Chondrocyte (in vitro differentiated cells): ENCODE data around the gene CCZ1B. TPM values are rescaled to one million over a fixed set of nuclear protein-coding genes. Genes with fewer than 3 reads are reported as not detected.
A peak's percentile ranks its signal among the peaks of the same experiment; 100 is the strongest.
"Not testable (repeated sequence)": the region's sequence is repeated elsewhere in the genome, so short reads cannot be mapped to it uniquely, and the experiment has no call there.

Source experiments
- DNase-seq: peaks from one replicate; pipeline ENCODE4 v3.0.0; 2021; ENCODE audit warnings: mixed read lengths, low spot score
- H3K27ac Mint-ChIP-seq: one replicate; pipeline ENCODE4 v1.8.0; 2021; ENCODE audit warnings: mild to moderate bottlenecking, moderate library complexity, mixed read lengths; ENCODE audit not compliant: unreplicated experiment
- H3K27me3 Mint-ChIP-seq: 2 replicates; pipeline ENCODE4 v1.8.0; 2021; ENCODE audit warnings: low read depth, mixed read lengths
- H3K36me3 Mint-ChIP-seq: 2 replicates; pipeline ENCODE4 v1.8.0; 2021; ENCODE audit warnings: low read depth, mixed read lengths
- H3K4me1 Mint-ChIP-seq: 2 replicates; pipeline ENCODE4 v1.8.0; 2021; ENCODE audit warnings: low read depth, mild to moderate bottlenecking, mixed read lengths
- H3K4me3 Mint-ChIP-seq: one replicate; pipeline ENCODE4 v1.8.0; 2021; ENCODE audit warnings: mild to moderate bottlenecking, moderate library complexity, mixed read lengths; ENCODE audit not compliant: unreplicated experiment
- H3K9me3 Mint-ChIP-seq: 2 replicates; pipeline ENCODE4 v1.8.0; 2021; ENCODE audit warnings: low read depth, mixed read lengths
- CTCF ChIP-seq: fragments of 200-600 bp; sonication (generic); IDR thresholded peaks from 2 replicates; pipeline ENCODE4 v1.5.0; 2021; ENCODE audit warnings: antibody characterized with exemption, mild to moderate bottlenecking, moderate library complexity
- long read RNA-seq: library from polyadenylated mRNA; stranded (forward); transcript quantifications from one replicate; pipeline ENCODE4 v2.0.0, GENCODE V29; 2021
- total RNA-seq: library from RNA; stranded (reverse); gene quantifications from 3 replicates; pipeline ENCODE4 v1.2.1, GENCODE V29; 2021

The CCZ1B gene
- 71.6 to 78.6 TPM (median 72.6 TPM) in 3 replicates for total RNA-seq
- long read RNA-seq, transcript CCZ1B-201 (15 exons, 2,885 nt), result major isoform, 39 of 45 reads
- long read RNA-seq, partial matches to known transcripts, result 2 of 45 reads
- long read RNA-seq, other reads (novel, unspliced or antisense), result 3 of 45 reads

GRCh38 chr7:6826151-6826550, at the start of gene CCZ1B:
Gene CCZ1B, minus strand, starts transcription at chr7:6826275. Its CDS starts 78 bp downstream, at chr7:6826197.
- H3K36me3 Mint-ChIP-seq, H3K4me1 Mint-ChIP-seq, DNase-seq, H3K9me3 Mint-ChIP-seq: not testable (repeated sequence)
- peak; percentile 62 for TF ChIP-seq CTCF
- Mint-ChIP-seq H3K4me3 (peak within 1 kb of the TSS; percentile 92), H3K27ac (peak within 1 kb of the TSS; percentile 93), H3K27me3 (peaks cover 13% of the 10 kb centered on the region)

GRCh38 chr7:6875022-6875421, 48.9 kb upstream of the CCZ1B start:
- DNase-seq, H3K4me3 Mint-ChIP-seq, H3K4me1 Mint-ChIP-seq, H3K27ac Mint-ChIP-seq, H3K9me3 Mint-ChIP-seq, H3K36me3 Mint-ChIP-seq: not testable (repeated sequence)
- peaks cover 25% of the 10 kb centered on the region for H3K27me3 Mint-ChIP-seq

- H3K36me3 Mint-ChIP-seq, H3K9me3 Mint-ChIP-seq, DNase-seq, H3K27ac Mint-ChIP-seq, H3K4me3 Mint-ChIP-seq, H3K4me1 Mint-ChIP-seq: not testable (repeated sequence)
- peaks cover 24% of the 10 kb centered on the region for H3K27me3 Mint-ChIP-seq
These were observed 46.3 kb upstream of the CCZ1B start for GRCh38 chr7:6872246-6872945.

- H3K27me3 Mint-ChIP-seq, result peaks cover 24% of the 10 kb centered on the region
- H3K9me3 Mint-ChIP-seq, H3K4me3 Mint-ChIP-seq, DNase-seq, H3K36me3 Mint-ChIP-seq, H3K4me1 Mint-ChIP-seq, H3K27ac Mint-ChIP-seq: not testable (repeated sequence)
These were observed 45.5 kb upstream of the CCZ1B start for GRCh38 chr7:6871421-6872144.

- not testable (repeated sequence) for H3K36me3 Mint-ChIP-seq, H3K27me3 Mint-ChIP-seq, DNase-seq, H3K4me1 Mint-ChIP-seq, H3K9me3 Mint-ChIP-seq, H3K27ac Mint-ChIP-seq, H3K4me3 Mint-ChIP-seq
These were observed 38.7 kb upstream of the CCZ1B start for GRCh38 chr7:6864751-6865150.

GRCh38 chr7:6864188-6864587, 38.1 kb upstream of the CCZ1B start:
- not testable (repeated sequence) for H3K27me3 Mint-ChIP-seq, H3K4me1 Mint-ChIP-seq, DNase-seq, H3K27ac Mint-ChIP-seq, H3K9me3 Mint-ChIP-seq, H3K36me3 Mint-ChIP-seq, H3K4me3 Mint-ChIP-seq

GRCh38 chr7:6862876-6863275, 36.8 kb upstream of the CCZ1B start:
- not testable (repeated sequence) for H3K27me3 Mint-ChIP-seq, H3K4me1 Mint-ChIP-seq, H3K4me3 Mint-ChIP-seq, DNase-seq, H3K36me3 Mint-ChIP-seq, H3K9me3 Mint-ChIP-seq, H3K27ac Mint-ChIP-seq

GRCh38 chr7:6857721-6858314, 31.7 kb upstream of the CCZ1B start:
- not testable (repeated sequence) for H3K4me3 Mint-ChIP-seq, H3K36me3 Mint-ChIP-seq, DNase-seq, H3K27ac Mint-ChIP-seq, H3K9me3 Mint-ChIP-seq, H3K4me1 Mint-ChIP-seq, H3K27me3 Mint-ChIP-seq
- TF ChIP-seq CTCF, result peak; percentile 85
